Osteocyte (in vitro differentiated cells): Measurements from ENCODE around the gene SIDT1. TPM values are rescaled to one million over a fixed set of nuclear protein-coding genes. Genes with fewer than 3 reads are reported as not detected.

Experiments
- DNase-seq: peaks from one replicate; pipeline ENCODE4 v3.0.0; 2021; ENCODE audit warnings: mixed read lengths; ENCODE audit not compliant: unreplicated experiment; ENCODE audit errors: extremely low spot score
- H3K27ac Mint-ChIP-seq: one replicate; pipeline ENCODE4 v1.8.0; 2021; ENCODE audit warnings: mild to moderate bottlenecking, mixed read lengths; ENCODE audit not compliant: unreplicated experiment
- H3K27me3 Mint-ChIP-seq: one replicate; pipeline ENCODE4 v1.8.0; 2021; ENCODE audit warnings: mixed read lengths; ENCODE audit not compliant: unreplicated experiment
- H3K36me3 Mint-ChIP-seq: one replicate; pipeline ENCODE4 v1.8.0; 2021; ENCODE audit warnings: mixed read lengths; ENCODE audit not compliant: unreplicated experiment
- H3K4me1 Mint-ChIP-seq: one replicate; pipeline ENCODE4 v1.8.0; 2021; ENCODE audit warnings: mixed read lengths; ENCODE audit not compliant: unreplicated experiment
- H3K4me3 Mint-ChIP-seq: one replicate; pipeline ENCODE4 v1.8.0; 2021; ENCODE audit warnings: mild to moderate bottlenecking, moderate library complexity, mixed read lengths; ENCODE audit not compliant: unreplicated experiment
- H3K9me3 Mint-ChIP-seq: one replicate; pipeline ENCODE4 v1.8.0; 2021; ENCODE audit warnings: mixed read lengths; ENCODE audit not compliant: unreplicated experiment
- total RNA-seq: library from RNA; stranded (reverse); gene quantifications from 2 replicates; pipeline ENCODE4 v1.2.1, GENCODE V29; 2021
- TF ChIP-seq, protein P1 (sequence below): fragments of 200-600 bp; sonication (generic); IDR thresholded peaks from 2 replicates; pipeline ENCODE4 v1.5.0; 2021; ENCODE audit warnings: antibody characterized with exemption, mild to moderate bottlenecking, moderate library complexity

SIDT1 gene
- total RNA-seq, 1 donor from 2014 or later: not detected

DNA sequence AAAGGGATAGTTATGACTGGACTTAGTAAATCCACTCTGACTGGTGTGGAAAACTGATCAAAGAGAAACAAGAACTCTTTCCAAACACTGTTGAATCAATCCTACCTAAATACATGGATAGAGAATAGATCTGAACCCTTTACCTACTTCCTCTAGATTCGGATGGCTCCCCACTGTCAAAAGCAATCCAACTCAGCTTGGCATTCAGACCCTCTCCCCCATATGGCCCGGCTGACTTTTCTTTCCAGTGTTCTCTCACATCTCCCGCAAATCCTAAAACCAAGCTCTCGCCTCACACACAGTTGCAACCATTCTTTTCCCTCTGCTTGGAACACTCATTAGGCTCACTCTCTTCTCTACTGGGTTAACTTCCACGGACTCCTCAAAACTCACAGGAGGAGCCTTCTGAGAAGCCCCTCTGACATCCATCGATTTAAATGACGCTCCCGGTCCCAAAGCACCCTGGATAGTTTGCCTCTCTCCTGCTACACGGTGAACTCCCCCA lies 18.0 kb upstream of the SIDT1 start:
- peaks cover 29% of the 10 kb centered on the region for H3K27me3 Mint-ChIP-seq
- DNase-seq: no peak
- no peaks in the 10 kb centered on the region for H3K4me1 Mint-ChIP-seq
- H3K9me3 Mint-ChIP-seq: peaks cover 13% of the 10 kb centered on the region
- H3K4me3 Mint-ChIP-seq: no peak overlapping the region
- no peak overlapping the region for H3K27ac Mint-ChIP-seq
- peaks cover 3% of the 10 kb centered on the region for H3K36me3 Mint-ChIP-seq
- TF ChIP-seq, protein P1, sequence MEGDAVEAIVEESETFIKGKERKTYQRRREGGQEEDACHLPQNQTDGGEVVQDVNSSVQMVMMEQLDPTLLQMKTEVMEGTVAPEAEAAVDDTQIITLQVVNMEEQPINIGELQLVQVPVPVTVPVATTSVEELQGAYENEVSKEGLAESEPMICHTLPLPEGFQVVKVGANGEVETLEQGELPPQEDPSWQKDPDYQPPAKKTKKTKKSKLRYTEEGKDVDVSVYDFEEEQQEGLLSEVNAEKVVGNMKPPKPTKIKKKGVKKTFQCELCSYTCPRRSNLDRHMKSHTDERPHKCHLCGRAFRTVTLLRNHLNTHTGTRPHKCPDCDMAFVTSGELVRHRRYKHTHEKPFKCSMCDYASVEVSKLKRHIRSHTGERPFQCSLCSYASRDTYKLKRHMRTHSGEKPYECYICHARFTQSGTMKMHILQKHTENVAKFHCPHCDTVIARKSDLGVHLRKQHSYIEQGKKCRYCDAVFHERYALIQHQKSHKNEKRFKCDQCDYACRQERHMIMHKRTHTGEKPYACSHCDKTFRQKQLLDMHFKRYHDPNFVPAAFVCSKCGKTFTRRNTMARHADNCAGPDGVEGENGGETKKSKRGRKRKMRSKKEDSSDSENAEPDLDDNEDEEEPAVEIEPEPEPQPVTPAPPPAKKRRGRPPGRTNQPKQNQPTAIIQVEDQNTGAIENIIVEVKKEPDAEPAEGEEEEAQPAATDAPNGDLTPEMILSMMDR: no peak

- H3K4me3 Mint-ChIP-seq: no peak overlapping the region
- H3K4me1 Mint-ChIP-seq: no peaks in the 10 kb centered on the region
- H3K36me3 Mint-ChIP-seq: no peaks in the 10 kb centered on the region
- peaks cover 36% of the 10 kb centered on the region for H3K27me3 Mint-ChIP-seq
- no peak for DNase-seq
- H3K27ac Mint-ChIP-seq: no peak overlapping the region
- H3K9me3 Mint-ChIP-seq: peaks cover 5% of the 10 kb centered on the region
- TF ChIP-seq, protein P1: no peak
Observed at GRCh38 chr3:113516115-113516505, 16.2 kb upstream of the SIDT1 start.

DNA sequence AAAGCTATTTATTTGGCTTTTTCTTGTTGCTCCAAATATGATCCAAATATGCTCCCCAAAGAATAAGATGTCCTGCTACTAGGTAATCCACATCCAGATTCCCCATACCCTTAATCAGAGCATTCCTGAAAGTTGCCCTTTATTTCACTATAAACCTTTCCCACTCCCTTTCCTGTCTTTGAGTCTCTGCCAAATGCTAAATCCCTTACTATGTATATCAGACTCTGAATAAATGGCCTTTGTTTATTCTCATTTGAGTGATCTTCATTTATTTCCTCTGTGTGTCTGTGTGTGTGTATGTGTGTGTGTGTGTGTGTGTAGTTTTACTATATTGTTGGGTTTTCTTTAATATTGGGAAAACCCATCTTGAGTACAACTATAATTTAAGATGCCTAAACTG lies 10.4 kb upstream of the SIDT1 start:
- H3K9me3 Mint-ChIP-seq: peaks cover 5% of the 10 kb centered on the region
- H3K27me3 Mint-ChIP-seq: peaks cover 72% of the 10 kb centered on the region
- H3K27ac Mint-ChIP-seq: no peak overlapping the region
- DNase-seq: no peak
- H3K36me3 Mint-ChIP-seq: no peaks in the 10 kb centered on the region
- no peak overlapping the region for H3K4me3 Mint-ChIP-seq
- no peaks in the 10 kb centered on the region for H3K4me1 Mint-ChIP-seq
- TF ChIP-seq, protein P1: no peak

DNA sequence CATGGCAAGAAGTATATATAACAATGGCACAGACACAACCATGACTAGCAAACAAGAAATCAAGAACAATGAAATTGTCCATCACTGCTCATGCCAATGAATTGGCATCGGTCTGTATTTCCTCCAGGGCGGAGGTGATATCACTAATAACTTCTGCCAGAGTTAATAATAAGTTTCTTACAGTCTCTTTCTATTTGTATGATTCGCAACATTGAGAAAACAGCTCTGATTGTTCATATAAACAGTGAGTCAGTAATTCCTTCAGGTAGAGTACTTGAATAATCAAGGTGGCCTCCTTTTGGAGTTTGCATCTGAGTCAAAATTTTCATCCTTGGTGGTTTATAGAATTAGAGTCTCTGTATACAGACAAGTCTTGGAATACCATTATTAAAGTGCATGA lies 9.1 kb upstream of the SIDT1 start:
- TF ChIP-seq, protein P1: no peak
- peaks cover 73% of the 10 kb centered on the region for H3K27me3 Mint-ChIP-seq
- no peak for DNase-seq
- H3K4me3 Mint-ChIP-seq: no peak overlapping the region
- no peaks in the 10 kb centered on the region for H3K9me3 Mint-ChIP-seq
- no peaks in the 10 kb centered on the region for H3K4me1 Mint-ChIP-seq
- H3K36me3 Mint-ChIP-seq: no peaks in the 10 kb centered on the region
- no peak overlapping the region for H3K27ac Mint-ChIP-seq

GRCh38 chr3:113532698-113533533 lies 561 bp downstream of the SIDT1 start:
- Mint-ChIP-seq H3K27me3 (peaks cover 74% of the 10 kb centered on the region), H3K4me1 (peaks cover 18% of the 10 kb centered on the region), H3K27ac (no peak overlapping the region), H3K4me3 (peak overlapping the region; percentile 81), H3K9me3 (no peaks in the 10 kb centered on the region), H3K36me3 (no peaks in the 10 kb centered on the region)
- DNase-seq: no peak
- TF ChIP-seq, protein P1: no peak
